ENCODE data around the gene ZNF296. TPM values are rescaled to one million over a fixed set of nuclear protein-coding genes. Genes with fewer than 3 reads are reported as not detected.

Gene ZNF296
- total and polyA plus RNA-seq, 2 experiments from 2014 or later = 1.2 TPM; not detected in 1

- H3K4me1 ChIP-seq (ENCODE audit: insufficient read depth) = peaks cover 53% of the 10 kb centered on the region
- TF ChIP-seq CTCF (IDR thresholded peaks at IDR 0.05; ENCODE audit: poor library complexity) (no peak), EZH2 (IDR thresholded peaks at IDR 0.05; ENCODE audit: borderline replicate concordance) (no peak), EZH2phosphoT487 (IDR thresholded peaks at IDR 0.05; ENCODE audit: low read depth, severe bottlenecking, unreplicated experiment) (no peak)
- H3K36me3 ChIP-seq (replicated peaks; ENCODE audit: insufficient read depth, low read depth) = no peaks in the 10 kb centered on the region
- H2AFZ ChIP-seq = no peak overlapping the region
- H3K79me2 ChIP-seq = peaks cover 96% of the 10 kb centered on the region
- peak overlapping the region; percentile 95 for H3K27ac ChIP-seq
- H3K9me3 ChIP-seq (ENCODE audit: low read depth) = no peaks in the 10 kb centered on the region
- DNase-seq (ENCODE audit: low spot score) = no peak
- no peaks in the 10 kb centered on the region for H3K27me3 ChIP-seq
- 92% methylated on average over 16 of the region's 16 CpGs for WGBS (ENCODE audit: low lambda C conversion rate, missing lambda C conversion rate)
- peaks cover 56% of the 10 kb centered on the region for H4K20me1 ChIP-seq (ENCODE audit: insufficient read depth, poor library complexity, severe bottlenecking)
- no peaks in the 10 kb centered on the region for H3K9me2 ChIP-seq (replicated peaks; ENCODE audit: insufficient read depth)
- peak overlapping the region; percentile 65 for H3K4me2 ChIP-seq
- H3K4me3 ChIP-seq = no peak overlapping the region
Measured at GRCh38 chr19:45104658-45105349, 28.5 kb upstream of the ZNF296 start.

GRCh38 chr19:45103508-45104319 lies 27.4 kb upstream of the ZNF296 start:
- Histone ChIP-seq H3K4me3 (no peak overlapping the region), H3K27me3 (no peaks in the 10 kb centered on the region), H3K36me3 (replicated peaks; ENCODE audit: insufficient read depth, low read depth) (no peaks in the 10 kb centered on the region), H3K79me2 (peaks cover 96% of the 10 kb centered on the region), H4K20me1 (ENCODE audit: insufficient read depth, poor library complexity, severe bottlenecking) (peaks cover 51% of the 10 kb centered on the region), H3K4me2 (peak overlapping the region; percentile 65), H3K4me1 (ENCODE audit: insufficient read depth) (peaks cover 64% of the 10 kb centered on the region), H3K9me3 (ENCODE audit: low read depth) (no peaks in the 10 kb centered on the region), H3K9me2 (replicated peaks; ENCODE audit: insufficient read depth) (no peaks in the 10 kb centered on the region), H2AFZ (no peak overlapping the region), H3K27ac (peak overlapping the region; percentile 95)
- no peak for TF ChIP-seq EZH2phosphoT487 (IDR thresholded peaks at IDR 0.05; ENCODE audit: low read depth, severe bottlenecking, unreplicated experiment)
- TF ChIP-seq CTCF (IDR thresholded peaks at IDR 0.05; ENCODE audit: poor library complexity) = no peak
- no peak for TF ChIP-seq EZH2 (IDR thresholded peaks at IDR 0.05; ENCODE audit: borderline replicate concordance)
- peak; percentile 81 for DNase-seq (ENCODE audit: low spot score)
- WGBS (ENCODE audit: low lambda C conversion rate, missing lambda C conversion rate) = 35% methylated on average over 26 of the region's 26 CpGs

DNA sequence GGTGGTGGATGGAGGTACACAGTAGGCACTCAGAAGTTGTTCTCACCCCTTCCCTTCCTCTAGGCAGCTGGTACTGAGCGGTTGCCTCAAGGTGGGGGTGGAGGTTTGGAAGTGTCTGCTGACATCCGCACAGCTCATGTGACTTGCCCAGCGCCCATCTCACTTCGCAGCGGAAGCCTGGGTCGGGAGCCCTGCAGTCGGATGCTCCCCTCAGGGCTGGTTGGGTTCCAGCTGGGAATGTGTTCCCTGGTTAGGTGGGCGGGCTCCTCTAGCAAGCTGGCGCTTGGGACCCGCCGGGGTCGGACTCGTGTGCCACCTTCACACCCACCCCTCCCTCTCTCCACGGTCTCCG lies 26.9 kb upstream of the ZNF296 start:
- Histone ChIP-seq H4K20me1 (ENCODE audit: insufficient read depth, poor library complexity, severe bottlenecking) (peaks cover 56% of the 10 kb centered on the region), H3K9me2 (replicated peaks; ENCODE audit: insufficient read depth) (no peaks in the 10 kb centered on the region), H3K4me1 (ENCODE audit: insufficient read depth) (peaks cover 70% of the 10 kb centered on the region), H3K27me3 (no peaks in the 10 kb centered on the region), H3K36me3 (replicated peaks; ENCODE audit: insufficient read depth, low read depth) (no peaks in the 10 kb centered on the region), H3K4me2 (peak overlapping the region; percentile 65), H3K79me2 (peaks cover 95% of the 10 kb centered on the region), H3K27ac (peak overlapping the region; percentile 94), H2AFZ (no peak overlapping the region), H3K4me3 (no peak overlapping the region), H3K9me3 (ENCODE audit: low read depth) (no peaks in the 10 kb centered on the region)
- TF ChIP-seq EZH2phosphoT487 (IDR thresholded peaks at IDR 0.05; ENCODE audit: low read depth, severe bottlenecking, unreplicated experiment) = no peak
- no peak for TF ChIP-seq CTCF (IDR thresholded peaks at IDR 0.05; ENCODE audit: poor library complexity)
- no peak for TF ChIP-seq EZH2 (IDR thresholded peaks at IDR 0.05; ENCODE audit: borderline replicate concordance)
- no peak for DNase-seq (ENCODE audit: low spot score)
- 56% methylated on average over 15 of the region's 15 CpGs for WGBS (ENCODE audit: low lambda C conversion rate, missing lambda C conversion rate)
